ENCODE data around the gene PTPRCAP.
A peak's percentile ranks its signal among the peaks of the same experiment; 100 is the strongest.
"Not testable (repeated sequence)": the region's sequence is repeated elsewhere in the genome, so short reads cannot be mapped to it uniquely, and the experiment has no call there.

Gene PTPRCAP, protein sequence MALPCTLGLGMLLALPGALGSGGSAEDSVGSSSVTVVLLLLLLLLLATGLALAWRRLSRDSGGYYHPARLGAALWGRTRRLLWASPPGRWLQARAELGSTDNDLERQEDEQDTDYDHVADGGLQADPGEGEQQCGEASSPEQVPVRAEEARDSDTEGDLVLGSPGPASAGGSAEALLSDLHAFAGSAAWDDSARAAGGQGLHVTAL
- total RNA-seq: 0 reads per million in 3 donors

DNA sequence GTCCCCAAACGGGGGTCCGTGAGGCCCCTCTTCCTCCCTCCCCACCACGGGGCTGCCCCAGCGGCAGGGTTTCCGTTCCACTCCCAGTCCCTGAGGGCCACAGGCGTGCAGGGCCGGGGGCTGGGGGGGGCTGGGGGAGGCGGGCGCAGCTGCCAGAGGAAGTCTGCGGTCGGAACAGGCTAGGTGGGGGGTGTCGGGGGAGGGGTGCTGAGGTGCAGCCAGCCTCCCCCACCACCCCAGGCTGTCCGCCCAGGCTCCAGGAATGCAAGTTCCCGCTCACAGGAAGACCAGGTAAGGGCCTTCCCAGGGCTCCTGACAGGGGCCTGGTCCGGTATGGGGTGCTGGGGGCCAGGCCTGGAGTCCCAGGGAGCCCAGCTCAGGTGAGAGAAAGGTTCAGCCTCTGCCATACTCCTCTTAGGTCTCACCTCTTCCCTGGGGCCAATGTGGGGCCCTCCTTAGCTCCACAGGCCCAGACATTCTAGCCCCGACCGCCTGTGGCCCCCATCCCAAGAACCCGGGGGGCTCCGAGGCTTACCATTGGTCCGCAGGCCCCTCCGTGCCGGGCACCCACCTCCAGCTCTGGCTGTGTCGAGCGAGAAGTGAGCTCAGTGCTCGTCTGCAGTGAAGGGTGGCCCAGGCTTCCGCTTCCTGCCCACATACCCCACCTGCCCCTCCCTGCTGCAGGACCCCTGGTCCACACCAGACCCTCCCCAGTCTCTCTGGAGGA, at the start of gene PTPRCAP:
TSS of gene PTPRCAP (minus strand) at position 601 of the 727 bp plus-strand sequence. CDS start at position 538, 63 bp downstream.
- Histone ChIP-seq H3K4me3 (ENCODE audit: insufficient read depth, low read depth, low read length, poor library complexity, severe bottlenecking) (peak within 1 kb of the TSS; percentile 94), H3K4me1 (ENCODE audit: control insufficient read depth, insufficient read depth, low read length, poor library complexity, severe bottlenecking) (peaks cover 77% of the 10 kb centered on the region), H3K36me3 (ENCODE audit: control insufficient read depth, insufficient read depth, low read length) (peaks cover 18% of the 10 kb centered on the region), H3K27me3 (replicated peaks; ENCODE audit: control insufficient read depth, insufficient read depth, low read length, poor library complexity, severe bottlenecking) (no peaks in the 10 kb centered on the region), H3K9me3 (ENCODE audit: control insufficient read depth, low read length) (no peaks in the 10 kb centered on the region), H3K27ac (ENCODE audit: insufficient read depth, low read length, poor library complexity, severe bottlenecking) (peak within 1 kb of the TSS; percentile 93)
- peak; percentile 68 to 71 (median 68) for DNase-seq

DNA sequence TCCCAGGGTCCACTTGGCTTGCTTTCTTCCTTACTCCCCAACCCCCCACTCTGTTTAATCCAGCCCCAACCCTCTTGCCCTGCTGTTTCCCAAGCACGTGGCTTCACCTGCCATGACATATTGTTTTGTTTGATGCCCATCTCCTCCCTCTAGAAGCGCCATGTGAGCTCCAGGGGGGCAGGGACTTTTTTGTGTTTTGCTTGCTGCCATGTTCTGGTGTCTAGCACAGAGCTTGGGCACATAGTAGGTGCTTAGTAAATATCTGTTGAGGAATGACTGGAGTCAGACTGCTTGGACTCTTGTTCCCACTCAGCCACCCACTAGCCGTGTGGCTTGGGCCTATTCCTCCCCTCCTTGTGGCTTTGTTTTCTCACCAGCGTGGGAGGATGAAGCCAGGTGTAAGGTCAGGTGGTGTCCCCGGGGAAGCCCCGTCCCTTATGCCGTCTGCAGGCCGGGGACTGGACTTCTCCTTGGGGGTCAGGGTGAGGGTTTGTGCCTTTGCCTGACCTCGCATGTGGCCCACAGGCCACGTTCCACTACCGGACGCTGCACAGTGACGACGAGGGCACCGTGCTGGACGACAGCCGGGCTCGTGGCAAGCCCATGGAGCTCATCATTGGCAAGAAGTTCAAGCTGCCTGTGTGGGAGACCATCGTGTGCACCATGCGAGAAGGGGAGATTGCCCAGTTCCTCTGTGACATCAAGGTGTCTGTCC, 49.2 kb upstream of the PTPRCAP start:
- H3K4me1 ChIP-seq (ENCODE audit: control insufficient read depth, insufficient read depth, low read length, poor library complexity, severe bottlenecking): peaks cover 50% of the 10 kb centered on the region
- H3K27ac ChIP-seq (ENCODE audit: insufficient read depth, low read length, poor library complexity, severe bottlenecking): peak overlapping the region; percentile 86
- no peaks in the 10 kb centered on the region for H3K9me3 ChIP-seq (ENCODE audit: control insufficient read depth, low read length)
- peak overlapping the region; percentile 18 for H3K4me3 ChIP-seq (ENCODE audit: insufficient read depth, low read depth, low read length, poor library complexity, severe bottlenecking)
- no peak for DNase-seq
- no peaks in the 10 kb centered on the region for H3K27me3 ChIP-seq (replicated peaks; ENCODE audit: control insufficient read depth, insufficient read depth, low read length, poor library complexity, severe bottlenecking)
- H3K36me3 ChIP-seq (ENCODE audit: control insufficient read depth, insufficient read depth, low read length): peaks cover 44% of the 10 kb centered on the region

DNA sequence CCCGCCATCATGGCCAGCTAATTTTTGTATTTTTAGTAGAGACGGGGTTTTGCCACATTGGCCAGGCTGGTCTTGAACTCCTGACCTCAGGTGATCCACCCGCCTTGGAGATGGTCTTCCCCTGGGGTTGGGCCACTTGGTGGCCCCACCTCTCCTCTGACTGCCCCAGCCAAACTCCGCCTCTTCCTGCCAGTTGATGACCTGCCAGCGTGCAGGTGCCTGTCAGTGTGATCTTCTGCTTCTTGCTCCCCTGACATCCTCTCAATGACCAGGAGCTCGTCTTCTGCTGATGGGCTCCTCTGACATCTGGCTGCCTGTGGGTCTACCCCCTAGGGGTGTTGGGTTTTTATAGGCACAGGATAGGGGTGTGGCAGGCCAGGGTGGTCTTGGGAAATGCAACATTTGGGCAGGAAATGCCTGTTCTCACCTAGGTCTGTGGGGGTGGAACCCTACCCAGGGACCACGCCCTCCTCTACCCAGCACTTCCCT, 48.4 kb upstream of the PTPRCAP start:
- DNase-seq: peak in 1 of 3 donors; percentile 43

DNA sequence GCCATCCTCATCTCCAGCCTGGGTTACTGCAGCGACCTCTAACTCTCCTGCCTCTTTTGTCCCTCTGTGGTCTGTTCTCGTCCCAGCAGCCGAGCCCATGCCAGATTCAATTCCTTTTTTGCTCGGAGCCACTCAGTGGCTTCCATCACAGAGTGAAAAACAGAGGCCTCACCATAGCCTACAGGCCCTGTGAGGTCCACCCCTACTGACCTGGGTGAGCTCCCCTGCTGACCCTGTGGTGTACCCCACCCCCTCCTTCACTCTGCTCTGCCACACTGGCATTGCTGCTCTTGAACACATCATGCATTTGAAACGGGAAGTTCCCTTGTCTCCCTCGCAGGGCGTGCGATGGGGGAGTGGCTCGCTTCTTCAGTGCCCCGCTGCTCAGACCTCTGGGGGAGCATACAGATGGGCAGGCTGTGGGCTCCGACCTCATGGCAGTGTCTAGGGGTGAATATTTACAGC, 47.4 kb upstream of the PTPRCAP start:
- no peaks in the 10 kb centered on the region for H3K27me3 ChIP-seq (replicated peaks; ENCODE audit: control insufficient read depth, insufficient read depth, low read length, poor library complexity, severe bottlenecking)
- H3K27ac ChIP-seq (ENCODE audit: insufficient read depth, low read length, poor library complexity, severe bottlenecking): peak overlapping the region; percentile 86
- DNase-seq: peak in 2 of 3 donors; percentile 54 to 55
- H3K4me1 ChIP-seq (ENCODE audit: control insufficient read depth, insufficient read depth, low read length, poor library complexity, severe bottlenecking): peaks cover 50% of the 10 kb centered on the region
- peak overlapping the region; percentile 34 for H3K4me3 ChIP-seq (ENCODE audit: insufficient read depth, low read depth, low read length, poor library complexity, severe bottlenecking)
- H3K36me3 ChIP-seq (ENCODE audit: control insufficient read depth, insufficient read depth, low read length): peaks cover 27% of the 10 kb centered on the region
- H3K9me3 ChIP-seq (ENCODE audit: control insufficient read depth, low read length): no peaks in the 10 kb centered on the region

More for the DNA sequence above, 48.4 kb upstream of the PTPRCAP start:
- H3K36me3 ChIP-seq (ENCODE audit: control insufficient read depth, insufficient read depth, low read length): peaks cover 37% of the 10 kb centered on the region
- H3K4me3 ChIP-seq (ENCODE audit: insufficient read depth, low read depth, low read length, poor library complexity, severe bottlenecking): peak overlapping the region; percentile 18
- H3K9me3 ChIP-seq (ENCODE audit: control insufficient read depth, low read length); H3K27me3 ChIP-seq (replicated peaks; ENCODE audit: control insufficient read depth, insufficient read depth, low read length, poor library complexity, severe bottlenecking): not testable (repeated sequence)
- H3K4me1 ChIP-seq (ENCODE audit: control insufficient read depth, insufficient read depth, low read length, poor library complexity, severe bottlenecking): peaks cover 50% of the 10 kb centered on the region
- peak overlapping the region; percentile 86 for H3K27ac ChIP-seq (ENCODE audit: insufficient read depth, low read length, poor library complexity, severe bottlenecking)

DNA sequence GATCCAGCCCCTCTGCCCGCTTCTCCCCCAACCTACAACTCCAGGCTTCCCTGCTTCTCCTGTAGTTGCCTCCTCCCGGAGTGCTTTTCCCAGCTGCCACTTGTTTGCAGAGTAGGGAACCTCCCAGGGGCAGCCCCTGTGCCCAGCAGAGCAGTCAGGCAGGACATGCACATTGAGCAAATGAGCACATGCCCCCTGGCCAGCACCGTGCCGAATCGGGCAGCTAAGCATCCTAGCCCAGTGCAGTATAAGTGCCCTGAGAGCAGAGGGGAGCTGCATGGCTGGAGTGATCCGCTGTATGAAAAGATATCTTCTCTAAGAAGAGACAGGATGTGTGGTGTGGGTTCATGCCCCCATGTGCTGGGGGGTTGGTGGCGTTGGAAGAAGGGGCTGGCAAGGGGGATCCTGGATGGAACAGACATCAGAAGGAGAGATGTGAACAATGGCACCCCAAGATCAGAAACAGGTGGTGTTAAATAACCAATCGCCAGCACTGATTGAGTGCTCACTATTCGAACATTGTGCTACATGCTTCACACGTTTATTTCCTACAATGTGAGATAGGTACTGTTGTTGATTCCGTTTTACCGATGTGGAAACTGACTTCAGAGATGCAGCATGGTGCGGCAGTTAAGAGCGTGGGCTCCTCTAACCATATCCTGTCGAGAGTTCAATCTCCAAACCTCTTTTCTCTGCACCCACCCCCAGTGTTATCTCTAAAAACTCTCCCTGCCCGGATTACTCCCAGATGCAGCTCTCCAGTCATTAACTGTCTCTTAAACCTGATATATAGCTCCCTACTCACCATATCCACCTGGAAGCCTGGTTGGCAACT, 46.6 kb upstream of the PTPRCAP start:
- H3K9me3 ChIP-seq (ENCODE audit: control insufficient read depth, low read length): no peaks in the 10 kb centered on the region
- H3K27me3 ChIP-seq (replicated peaks; ENCODE audit: control insufficient read depth, insufficient read depth, low read length, poor library complexity, severe bottlenecking): no peaks in the 10 kb centered on the region
- peaks cover 18% of the 10 kb centered on the region for H3K36me3 ChIP-seq (ENCODE audit: control insufficient read depth, insufficient read depth, low read length)
- peaks cover 50% of the 10 kb centered on the region for H3K4me1 ChIP-seq (ENCODE audit: control insufficient read depth, insufficient read depth, low read length, poor library complexity, severe bottlenecking)
- peak overlapping the region; percentile 86 for H3K27ac ChIP-seq (ENCODE audit: insufficient read depth, low read length, poor library complexity, severe bottlenecking)
- DNase-seq: peak in 1 of 3 donors; percentile 26
- H3K4me3 ChIP-seq (ENCODE audit: insufficient read depth, low read depth, low read length, poor library complexity, severe bottlenecking): peak overlapping the region; percentile 58

DNA sequence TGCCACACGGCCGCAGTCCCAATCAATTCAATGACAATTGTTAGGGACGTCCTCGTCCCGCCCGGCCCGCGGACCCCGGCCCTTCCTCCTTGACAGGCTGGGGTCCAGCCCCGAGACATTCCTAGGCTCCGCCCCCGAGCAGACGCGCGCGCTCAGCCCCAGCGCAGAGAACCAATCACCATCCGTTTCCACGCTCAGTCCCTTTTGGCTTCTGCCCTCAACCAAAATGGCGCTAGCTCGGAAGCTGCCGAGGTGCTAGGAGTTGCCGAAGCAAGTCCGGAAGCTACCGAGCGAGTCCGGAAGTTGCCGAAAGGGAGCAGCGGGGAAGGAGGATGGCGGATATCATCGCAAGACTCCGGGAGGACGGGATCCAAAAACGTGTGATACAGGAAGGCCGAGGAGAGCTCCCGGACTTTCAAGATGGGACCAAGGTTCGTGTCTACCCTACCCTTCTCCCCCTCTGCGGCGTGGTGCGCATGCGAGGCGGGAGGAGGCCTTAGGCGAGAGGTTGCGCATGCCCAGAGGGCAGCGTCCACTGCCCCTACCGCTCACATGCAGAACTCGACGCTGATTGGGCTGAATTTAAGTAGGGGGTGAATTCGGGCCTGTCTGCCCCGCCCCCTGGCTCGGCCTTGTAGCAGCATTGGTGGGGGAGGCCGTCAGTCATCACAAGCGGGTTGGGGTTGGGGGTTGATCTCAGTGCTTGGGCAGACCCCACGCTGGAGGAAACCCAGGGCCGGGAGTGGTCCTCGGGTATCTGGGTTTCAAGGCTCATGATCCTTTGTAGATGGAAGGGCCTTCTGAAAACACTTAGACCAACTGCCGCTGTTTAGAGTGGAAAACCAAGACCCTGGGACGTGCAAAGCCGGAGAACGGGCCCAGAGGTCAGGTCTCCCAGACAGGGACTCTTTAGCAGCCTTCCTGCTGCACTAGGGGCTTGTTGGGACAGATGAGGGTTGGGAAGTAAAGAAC, 45.6 kb upstream of the PTPRCAP start, which contains the start of gene AIP:
TSS of gene AIP (plus strand) at position 200 of the 972 bp plus-strand sequence. CDS start at position 333, 133 bp downstream.
- Histone ChIP-seq H3K4me1 (ENCODE audit: control insufficient read depth, insufficient read depth, low read length, poor library complexity, severe bottlenecking) (peaks cover 50% of the 10 kb centered on the region), H3K9me3 (ENCODE audit: control insufficient read depth, low read length) (no peaks in the 10 kb centered on the region), H3K27me3 (replicated peaks; ENCODE audit: control insufficient read depth, insufficient read depth, low read length, poor library complexity, severe bottlenecking) (no peaks in the 10 kb centered on the region), H3K4me3 (ENCODE audit: insufficient read depth, low read depth, low read length, poor library complexity, severe bottlenecking) (peak within 1 kb of the TSS; percentile 58), H3K27ac (ENCODE audit: insufficient read depth, low read length, poor library complexity, severe bottlenecking) (peak within 1 kb of the TSS; percentile 86), H3K36me3 (ENCODE audit: control insufficient read depth, insufficient read depth, low read length) (peaks cover 12% of the 10 kb centered on the region)
- DNase-seq: peak; percentile 88 to 96 (median 95)

DNA sequence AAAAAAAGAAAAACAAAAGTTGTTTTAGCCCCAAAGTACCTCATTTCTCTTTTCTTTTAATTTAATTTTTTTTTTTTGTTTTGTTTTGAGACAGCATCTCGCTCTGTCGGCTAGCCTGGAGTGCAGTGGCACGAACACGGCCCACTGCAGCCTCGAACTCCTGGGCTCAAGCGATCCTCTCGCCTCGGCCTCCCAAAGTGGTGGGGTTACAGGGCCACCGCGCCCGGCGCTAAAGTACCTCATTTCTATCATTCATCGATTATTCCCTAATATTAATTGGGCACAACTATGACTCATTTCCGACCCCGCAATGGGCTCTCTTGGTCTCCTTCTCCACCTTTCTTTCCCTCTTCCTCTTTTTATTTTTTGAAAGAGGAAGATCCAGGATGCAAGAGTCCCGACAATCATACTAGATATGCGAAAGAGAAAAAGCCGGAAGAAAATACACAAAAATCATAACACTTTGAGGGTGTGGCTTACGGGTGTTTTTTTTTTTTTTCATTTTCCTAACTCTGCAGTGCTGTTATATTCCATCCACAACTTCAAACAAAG, 44.9 kb upstream of the PTPRCAP start:
- Histone ChIP-seq H3K9me3 (ENCODE audit: control insufficient read depth, low read length) (no peaks in the 10 kb centered on the region), H3K27me3 (replicated peaks; ENCODE audit: control insufficient read depth, insufficient read depth, low read length, poor library complexity, severe bottlenecking) (no peaks in the 10 kb centered on the region), H3K27ac (ENCODE audit: insufficient read depth, low read length, poor library complexity, severe bottlenecking) (peak overlapping the region; percentile 86), H3K4me1 (ENCODE audit: control insufficient read depth, insufficient read depth, low read length, poor library complexity, severe bottlenecking) (peaks cover 44% of the 10 kb centered on the region), H3K36me3 (ENCODE audit: control insufficient read depth, insufficient read depth, low read length) (peaks cover 5% of the 10 kb centered on the region), H3K4me3 (ENCODE audit: insufficient read depth, low read depth, low read length, poor library complexity, severe bottlenecking) (peak overlapping the region; percentile 58)
- DNase-seq: no peak

DNA sequence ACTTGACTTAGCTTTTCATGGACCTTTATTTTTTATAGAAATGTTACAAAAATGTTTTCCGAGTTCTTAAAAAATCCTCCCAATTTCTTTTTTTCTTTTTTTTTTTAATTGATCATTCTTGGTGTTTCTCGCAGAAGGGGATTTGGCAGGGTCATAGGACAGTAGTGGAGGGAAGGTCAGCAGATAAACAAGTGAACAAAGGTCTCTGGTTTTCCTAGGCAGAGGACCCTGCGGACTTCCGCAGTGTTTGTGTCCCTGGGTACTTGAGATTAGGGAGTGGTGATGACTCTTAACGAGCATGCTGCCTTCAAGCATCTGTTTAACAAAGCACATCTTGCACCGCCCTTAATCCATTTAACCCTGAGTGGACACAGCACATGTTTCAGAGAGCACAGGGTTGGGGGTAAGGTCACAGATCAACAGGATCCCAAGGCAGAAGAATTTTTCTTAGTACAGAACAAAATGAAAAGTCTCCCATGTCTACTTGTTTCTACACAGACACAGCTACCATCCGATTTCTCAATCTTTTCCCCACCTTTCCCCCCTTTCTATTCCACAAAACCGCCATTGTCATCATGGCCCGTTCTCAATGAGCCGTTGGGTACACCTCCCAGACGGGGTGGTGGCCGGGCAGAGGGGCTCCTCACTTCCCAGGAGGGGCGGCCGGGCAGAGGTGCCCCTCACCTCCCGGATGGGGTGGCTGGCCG, 40.0 kb upstream of the PTPRCAP start:
- not testable (repeated sequence) for H3K4me1 ChIP-seq (ENCODE audit: control insufficient read depth, insufficient read depth, low read length, poor library complexity, severe bottlenecking); H3K27ac ChIP-seq (ENCODE audit: insufficient read depth, low read length, poor library complexity, severe bottlenecking); DNase-seq; H3K9me3 ChIP-seq (ENCODE audit: control insufficient read depth, low read length); H3K27me3 ChIP-seq (replicated peaks; ENCODE audit: control insufficient read depth, insufficient read depth, low read length, poor library complexity, severe bottlenecking); H3K4me3 ChIP-seq (ENCODE audit: insufficient read depth, low read depth, low read length, poor library complexity, severe bottlenecking); H3K36me3 ChIP-seq (ENCODE audit: control insufficient read depth, insufficient read depth, low read length)
